Keratinocyte (primary cell): ENCODE measurements around the gene ARHGAP31. TPM values are rescaled to one million over a fixed set of nuclear protein-coding genes. Genes with fewer than 3 reads are reported as not detected.

Experiments
- DNase-seq: peaks from one replicate; pipeline ENCODE4 v3.0.0-alpha.2; 2011; ENCODE audit warnings: low read depth, missing footprints, low spot score
- FAIRE-seq: peaks from 2 replicates; lab custom pipeline; 2011; peaks lifted over from hg19 to GRCh38; lab: Jason Lieb, UNC
- H2AFZ ChIP-seq: 2 replicates; pipeline ENCODE4 v1.6.0; 2012; ENCODE audit warnings: low read length, control low read depth, inconsistent platforms; ENCODE audit not compliant: control insufficient read depth
- H3K27ac ChIP-seq: 2 replicates; pipeline ENCODE4 v1.5.1; 2011; ENCODE audit warnings: low read length; ENCODE audit not compliant: control insufficient read depth, insufficient read depth
- H3K27me3 ChIP-seq: 3 replicates; pipeline ENCODE4 v1.6.0; 2011; ENCODE audit warnings: low read length; ENCODE audit not compliant: control insufficient read depth, insufficient read depth; ENCODE audit errors: extremely low read depth
- H3K36me3 ChIP-seq, 2 experiments: 2 replicates in 1 of 2; 3 replicates in 1 of 2; pipeline ENCODE4 v1.5.1; 2011; ENCODE audit warnings: low read length in 2 of 2, mild to moderate bottlenecking in 1 of 2; ENCODE audit not compliant: control insufficient read depth in 2 of 2, insufficient read depth in 2 of 2; ENCODE audit errors: extremely low read depth in 1 of 2
- H3K4me1 ChIP-seq: 3 replicates; pipeline ENCODE4 v1.5.1; 2011; ENCODE audit warnings: low read length; ENCODE audit not compliant: control insufficient read depth, insufficient read depth; ENCODE audit errors: extremely low read depth
- H3K4me2 ChIP-seq: 3 replicates; pipeline ENCODE4 v1.6.0; 2011; ENCODE audit warnings: low read depth, low read length; ENCODE audit not compliant: control insufficient read depth, insufficient read depth; ENCODE audit errors: extremely low read depth
- H3K4me3 ChIP-seq, 3 experiments: fragments of 200-600 bp in 1 of 3; sonication (generic) in 1 of 3; 2 replicates in 2 of 3; 3 replicates in 1 of 3; pipeline ENCODE4 v1.5.1; 2011 to 2016; ENCODE audit warnings: low read length in 3 of 3, mild to moderate bottlenecking in 3 of 3, control low read depth in 2 of 3, inconsistent platforms in 1 of 3, low read depth in 1 of 3, mixed read lengths in 1 of 3, mixed run types in 1 of 3, moderate library complexity in 1 of 3; ENCODE audit not compliant: control insufficient read depth in 2 of 3, insufficient read depth in 2 of 3; ENCODE audit errors: extremely low read depth in 1 of 3
- H3K79me2 ChIP-seq: 2 replicates; pipeline ENCODE4 v1.6.0; 2012; ENCODE audit warnings: low read length; ENCODE audit not compliant: control insufficient read depth, insufficient read depth
- H3K9ac ChIP-seq: 3 replicates; pipeline ENCODE4 v1.6.0; 2011; ENCODE audit warnings: low read length; ENCODE audit not compliant: control insufficient read depth, insufficient read depth; ENCODE audit errors: extremely low read depth
- H3K9me1 ChIP-seq: 3 replicates; pipeline ENCODE4 v1.6.0; 2011; ENCODE audit warnings: low read length; ENCODE audit not compliant: control insufficient read depth, insufficient read depth; ENCODE audit errors: extremely low read depth
- H3K9me3 ChIP-seq: 2 replicates; pipeline ENCODE4 v1.5.1; 2012; ENCODE audit warnings: low read depth, low read length; ENCODE audit not compliant: control insufficient read depth
- H4K20me1 ChIP-seq: 3 replicates; pipeline ENCODE4 v1.6.0; 2011; ENCODE audit warnings: low read length; ENCODE audit not compliant: control insufficient read depth, insufficient read depth; ENCODE audit errors: extremely low read depth
- EZH2 ChIP-seq: IDR thresholded peaks from one replicate; pipeline ENCODE4 v1.6.1; 2012; ENCODE audit warnings: inconsistent platforms, mild to moderate bottlenecking, low read length, moderate library complexity
- dilution Hi-C: fragments of 300-500 bp; cut with MboI; formaldehyde crosslinking; loops from one replicate; pipeline ENCODE4 v1.7.0; 2020; ENCODE audit warnings: low sequenced_read_pairs; ENCODE audit not compliant: extremely low pct_ligation_motif_present
- polyA plus RNA-seq, 5 experiments: library from polyadenylated mRNA; depleted of rRNA in 3 of 5; stranded (reverse) in 3 of 5; stranded (forward) in 1 of 5; unstranded in 1 of 5; fragments of >200 nt; gene quantifications; 1 replicate in 1 of 5; 2 replicates in 3 of 5; 3 replicates in 1 of 5; pipeline versions ENCODE4 v1.2.1 to v1.2.3, GENCODE V29; 2011 to 2012; ENCODE audit warnings: missing spikeins in 2 of 5, low read depth in 1 of 5, low replicate concordance in 1 of 5
- TF ChIP-seq, protein P1 (sequence below), 3 experiments: IDR thresholded peaks in 1 of 3; conservative IDR thresholded peaks in 1 of 3; optimal IDR thresholded peaks in 1 of 3; 2 replicates in 2 of 3; 3 replicates in 1 of 3; pipeline versions ENCODE3 to v1.5.1; 2011; ENCODE audit warnings: low read length in 3 of 3, mild to moderate bottlenecking in 3 of 3, moderate library complexity in 2 of 3, control low read depth in 1 of 3, inconsistent platforms in 1 of 3; ENCODE audit not compliant: insufficient read depth in 2 of 3; ENCODE audit errors: extremely low read depth in 1 of 3

ARHGAP31 gene
- polyA plus RNA-seq, 1 donor (not counting 4 experiments of a cell fraction or from before 2014, with no cell fraction given), result 3.0 TPM

DNA sequence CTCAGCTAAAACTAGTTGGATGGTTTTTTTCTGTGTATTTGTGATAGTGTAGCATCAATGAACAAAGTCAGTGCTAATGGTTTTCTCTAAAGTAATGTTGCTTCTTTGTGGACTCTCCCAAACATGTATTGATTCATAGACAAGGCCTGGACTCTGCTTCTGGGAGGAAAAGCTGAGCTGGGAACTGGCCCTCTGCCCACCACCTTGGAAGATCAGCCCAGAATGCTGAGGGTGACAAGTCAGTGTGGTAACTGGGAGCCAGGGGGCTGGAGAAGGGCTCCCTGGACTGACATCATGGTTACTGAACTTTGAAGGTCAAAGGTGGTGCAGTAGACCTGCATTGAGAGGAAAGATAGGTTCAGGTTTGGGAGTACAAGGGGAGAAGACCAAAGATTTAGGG is 3.0 kb downstream of the ARHGAP31 start:
- H3K27ac ChIP-seq, result no peak overlapping the region
- no peak for FAIRE-seq
- H3K4me2 ChIP-seq, result no peak overlapping the region

GRCh38 chr3:119298565-119298941 is 4.4 kb downstream of the ARHGAP31 start:
- H3K27ac ChIP-seq, result no peak overlapping the region
- no peaks in the 10 kb centered on the region for H3K9me1 ChIP-seq
- no peak for DNase-seq
- no peaks in the 10 kb centered on the region for H4K20me1 ChIP-seq
- H3K9me3 ChIP-seq, result no peaks in the 10 kb centered on the region
- H3K4me2 ChIP-seq, result no peak overlapping the region
- no peak overlapping the region for H3K4me3 ChIP-seq
- H3K79me2 ChIP-seq, result no peaks in the 10 kb centered on the region
- FAIRE-seq, result no peak
- H3K4me1 ChIP-seq, result peaks cover 11% of the 10 kb centered on the region
- H3K27me3 ChIP-seq, result no peaks in the 10 kb centered on the region
- dilution Hi-C loops, result no loop called here
- H3K36me3 ChIP-seq, result no peaks in the 10 kb centered on the region
- TF ChIP-seq, protein P1, sequence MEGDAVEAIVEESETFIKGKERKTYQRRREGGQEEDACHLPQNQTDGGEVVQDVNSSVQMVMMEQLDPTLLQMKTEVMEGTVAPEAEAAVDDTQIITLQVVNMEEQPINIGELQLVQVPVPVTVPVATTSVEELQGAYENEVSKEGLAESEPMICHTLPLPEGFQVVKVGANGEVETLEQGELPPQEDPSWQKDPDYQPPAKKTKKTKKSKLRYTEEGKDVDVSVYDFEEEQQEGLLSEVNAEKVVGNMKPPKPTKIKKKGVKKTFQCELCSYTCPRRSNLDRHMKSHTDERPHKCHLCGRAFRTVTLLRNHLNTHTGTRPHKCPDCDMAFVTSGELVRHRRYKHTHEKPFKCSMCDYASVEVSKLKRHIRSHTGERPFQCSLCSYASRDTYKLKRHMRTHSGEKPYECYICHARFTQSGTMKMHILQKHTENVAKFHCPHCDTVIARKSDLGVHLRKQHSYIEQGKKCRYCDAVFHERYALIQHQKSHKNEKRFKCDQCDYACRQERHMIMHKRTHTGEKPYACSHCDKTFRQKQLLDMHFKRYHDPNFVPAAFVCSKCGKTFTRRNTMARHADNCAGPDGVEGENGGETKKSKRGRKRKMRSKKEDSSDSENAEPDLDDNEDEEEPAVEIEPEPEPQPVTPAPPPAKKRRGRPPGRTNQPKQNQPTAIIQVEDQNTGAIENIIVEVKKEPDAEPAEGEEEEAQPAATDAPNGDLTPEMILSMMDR (optimal IDR thresholded peaks at IDR 0.05 in 1 of 3, IDR thresholded peaks at IDR 0.05 in 1 of 3, conservative IDR thresholded peaks at IDR 0.05 in 1 of 3; ENCODE audit: extremely low read depth in 1 of 3, insufficient read depth in 2 of 3, low read length in 3 of 3), result no peak
- TF ChIP-seq EZH2, result no peak
- H2AFZ ChIP-seq, result no peak overlapping the region
- no peak overlapping the region for H3K9ac ChIP-seq

More for the DNA sequence above, 3.0 kb downstream of the ARHGAP31 start:
- no peaks in the 10 kb centered on the region for H3K9me1 ChIP-seq
- TF ChIP-seq EZH2, result no peak
- TF ChIP-seq, protein P1 (optimal IDR thresholded peaks at IDR 0.05 in 1 of 3, IDR thresholded peaks at IDR 0.05 in 1 of 3, conservative IDR thresholded peaks at IDR 0.05 in 1 of 3; ENCODE audit: extremely low read depth in 1 of 3, insufficient read depth in 2 of 3, low read length in 3 of 3), result no peak
- H3K36me3 ChIP-seq, result no peaks in the 10 kb centered on the region
- dilution Hi-C loops, result no loop called here
- H3K79me2 ChIP-seq, result no peaks in the 10 kb centered on the region
- H3K27me3 ChIP-seq, result no peaks in the 10 kb centered on the region
- H3K9me3 ChIP-seq, result no peaks in the 10 kb centered on the region
- H4K20me1 ChIP-seq, result no peaks in the 10 kb centered on the region
- no peak for DNase-seq
- H3K9ac ChIP-seq, result no peak overlapping the region
- H2AFZ ChIP-seq, result no peak overlapping the region
- peaks cover 10% of the 10 kb centered on the region for H3K4me1 ChIP-seq
- no peak overlapping the region for H3K4me3 ChIP-seq
